HPDE6-E6E7 (cell line): Measurements from ENCODE around the gene ZC3H12D.

ENCODE experiments used
- DNase-seq: peaks from one replicate; pipeline ENCODE4 v3.0.0; 2011; ENCODE audit warnings: missing footprints; ENCODE audit errors: extremely low spot score

Gene ZC3H12D

GRCh38 chr6:149414009-149414408 lies 70.8 kb downstream of the ZC3H12D start:
- DNase-seq: no peak

GRCh38 chr6:149410557-149410956 lies 74.3 kb downstream of the ZC3H12D start:
- no peak for DNase-seq

- DNase-seq: no peak
Measured at GRCh38 chr6:149409617-149410016, 75.2 kb downstream of the ZC3H12D start.

GRCh38 chr6:149405823-149406765 lies 78.7 kb downstream of the ZC3H12D start:
- no peak for DNase-seq

GRCh38 chr6:149403534-149403933 lies 81.3 kb downstream of the ZC3H12D start:
- DNase-seq: no peak

- DNase-seq: no peak
Measured at GRCh38 chr6:149400050-149400449, 84.8 kb downstream of the ZC3H12D start, which contains the start of gene SUMO4. SUMO4 (plus strand) TSS chr6:149400262; CDS start chr6:149400392, 130 bp downstream.

- DNase-seq: no peak
Measured at GRCh38 chr6:149397384-149397783, 87.4 kb downstream of the ZC3H12D start.
